Astrocyte (in vitro differentiated cells and primary cell): ENCODE results near the gene ANO4. TPM values are rescaled to one million over a fixed set of nuclear protein-coding genes. Genes with fewer than 3 reads are reported as not detected.

ENCODE experiments used
- DNase-seq: peaks from one replicate; pipeline ENCODE4 v3.0.0-alpha.2; 2010; ENCODE audit warnings: low read depth
- FAIRE-seq: peaks from 2 replicates; lab custom pipeline; 2011; peaks lifted over from hg19 to GRCh38; lab: Jason Lieb, UNC
- H2AFZ ChIP-seq: 2 replicates; pipeline ENCODE4 v1.6.0; 2012; ENCODE audit warnings: low read depth, low read length, inconsistent platforms
- H3K27ac ChIP-seq: 2 replicates; pipeline ENCODE4 v1.5.1; 2011; ENCODE audit warnings: low read depth, low read length, inconsistent platforms
- H3K27me3 ChIP-seq: 2 replicates; pipeline ENCODE4 v1.6.0; 2011; ENCODE audit warnings: low read length, inconsistent platforms; ENCODE audit not compliant: insufficient read depth
- H3K36me3 ChIP-seq: 2 replicates; pipeline ENCODE4 v1.5.1; 2011; ENCODE audit warnings: low read length, inconsistent platforms; ENCODE audit not compliant: insufficient read depth
- H3K4me1 ChIP-seq: 2 replicates; pipeline ENCODE4 v1.5.1; 2011; ENCODE audit warnings: low read length, inconsistent platforms; ENCODE audit not compliant: insufficient read depth
- H3K4me2 ChIP-seq: 2 replicates; pipeline ENCODE4 v1.6.0; 2012; ENCODE audit warnings: low read length, inconsistent platforms
- H3K4me3 ChIP-seq: 2 replicates; pipeline ENCODE4 v1.5.1; 2011; ENCODE audit warnings: low read depth, mild to moderate bottlenecking, low read length, inconsistent platforms; ENCODE audit not compliant: insufficient read depth
- H3K79me2 ChIP-seq: 2 replicates; pipeline ENCODE4 v1.6.0; 2012; ENCODE audit warnings: mild to moderate bottlenecking, low read length, inconsistent platforms; ENCODE audit not compliant: insufficient read depth
- H3K9ac ChIP-seq: 2 replicates; pipeline ENCODE4 v1.6.0; 2012; ENCODE audit warnings: mild to moderate bottlenecking, low read length, inconsistent platforms
- H3K9me3 ChIP-seq: 2 replicates; pipeline ENCODE4 v1.5.1; 2012; ENCODE audit warnings: low read depth, mild to moderate bottlenecking, low read length, inconsistent platforms; ENCODE audit not compliant: insufficient read depth
- H4K20me1 ChIP-seq: 2 replicates; pipeline ENCODE4 v1.6.0; 2012; ENCODE audit warnings: low read length, inconsistent platforms; ENCODE audit not compliant: insufficient read depth
- H3K27ac Mint-ChIP-seq: one replicate; pipeline ENCODE4 v1.8.0; 2021; ENCODE audit warnings: mild to moderate bottlenecking, mixed read lengths; ENCODE audit not compliant: unreplicated experiment
- H3K27me3 Mint-ChIP-seq: one replicate; pipeline ENCODE4 v1.8.0; 2021; ENCODE audit warnings: low read depth, mixed read lengths; ENCODE audit not compliant: unreplicated experiment
- H3K36me3 Mint-ChIP-seq: one replicate; pipeline ENCODE4 v1.8.0; 2021; ENCODE audit warnings: low read depth, mixed read lengths; ENCODE audit not compliant: unreplicated experiment
- H3K4me1 Mint-ChIP-seq: one replicate; pipeline ENCODE4 v1.8.0; 2021; ENCODE audit warnings: low read depth, mixed read lengths; ENCODE audit not compliant: unreplicated experiment
- H3K4me3 Mint-ChIP-seq: one replicate; pipeline ENCODE4 v1.8.0; 2021; ENCODE audit warnings: mild to moderate bottlenecking, moderate library complexity, mixed read lengths; ENCODE audit not compliant: unreplicated experiment
- H3K9me3 Mint-ChIP-seq: one replicate; pipeline ENCODE4 v1.8.0; 2021; ENCODE audit warnings: mild to moderate bottlenecking, mixed read lengths; ENCODE audit not compliant: unreplicated experiment
- EZH2 ChIP-seq: IDR thresholded peaks from 2 replicates; pipeline ENCODE4 v1.6.1; 2012; ENCODE audit warnings: mild to moderate bottlenecking, low read length, inconsistent platforms; ENCODE audit not compliant: insufficient read depth
- total RNA-seq: library from RNA; stranded (reverse); gene quantifications from 2 replicates; pipeline ENCODE4 v1.2.1, GENCODE V29; 2021
- TF ChIP-seq, protein P1 (sequence below): IDR thresholded peaks from 2 replicates; pipeline ENCODE4 v1.5.1; 2011; ENCODE audit warnings: low read depth, mild to moderate bottlenecking, inconsistent platforms, low read length, moderate library complexity; ENCODE audit not compliant: insufficient read depth

The ANO4 gene
- total RNA-seq, 1 donor from 2014 or later, result 41.3 TPM

DNA sequence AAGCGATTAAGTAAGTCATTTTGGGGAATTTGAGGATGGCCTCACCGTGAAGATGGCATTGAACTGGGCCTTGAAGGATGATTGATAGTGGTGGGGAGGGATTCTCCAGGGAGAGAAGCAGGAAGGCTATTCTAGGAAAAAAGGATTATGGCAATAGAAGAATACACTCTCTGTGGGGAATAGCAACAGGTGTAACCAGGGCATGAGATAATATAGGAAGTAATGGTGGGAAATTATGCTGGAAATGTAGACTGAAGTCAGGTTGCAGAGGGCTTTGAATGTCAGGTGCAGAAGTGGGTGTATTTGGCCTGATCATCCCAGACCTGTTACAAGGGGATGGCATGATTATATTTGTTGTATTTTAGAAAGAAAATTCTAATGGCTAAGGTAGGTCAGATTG, 4.6 kb upstream of the ANO4 start:
- H3K4me3 ChIP-seq, result no peak overlapping the region
- FAIRE-seq, result no peak
- no peak for TF ChIP-seq EZH2
- TF ChIP-seq, protein P1, sequence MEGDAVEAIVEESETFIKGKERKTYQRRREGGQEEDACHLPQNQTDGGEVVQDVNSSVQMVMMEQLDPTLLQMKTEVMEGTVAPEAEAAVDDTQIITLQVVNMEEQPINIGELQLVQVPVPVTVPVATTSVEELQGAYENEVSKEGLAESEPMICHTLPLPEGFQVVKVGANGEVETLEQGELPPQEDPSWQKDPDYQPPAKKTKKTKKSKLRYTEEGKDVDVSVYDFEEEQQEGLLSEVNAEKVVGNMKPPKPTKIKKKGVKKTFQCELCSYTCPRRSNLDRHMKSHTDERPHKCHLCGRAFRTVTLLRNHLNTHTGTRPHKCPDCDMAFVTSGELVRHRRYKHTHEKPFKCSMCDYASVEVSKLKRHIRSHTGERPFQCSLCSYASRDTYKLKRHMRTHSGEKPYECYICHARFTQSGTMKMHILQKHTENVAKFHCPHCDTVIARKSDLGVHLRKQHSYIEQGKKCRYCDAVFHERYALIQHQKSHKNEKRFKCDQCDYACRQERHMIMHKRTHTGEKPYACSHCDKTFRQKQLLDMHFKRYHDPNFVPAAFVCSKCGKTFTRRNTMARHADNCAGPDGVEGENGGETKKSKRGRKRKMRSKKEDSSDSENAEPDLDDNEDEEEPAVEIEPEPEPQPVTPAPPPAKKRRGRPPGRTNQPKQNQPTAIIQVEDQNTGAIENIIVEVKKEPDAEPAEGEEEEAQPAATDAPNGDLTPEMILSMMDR, result no peak
- no peaks in the 10 kb centered on the region for H4K20me1 ChIP-seq
- Mint-ChIP-seq H3K27ac (peak overlapping the region; percentile 28), H3K27me3 (no peaks in the 10 kb centered on the region), H3K9me3 (no peaks in the 10 kb centered on the region), H3K4me3 (no peak overlapping the region), H3K36me3 (no peaks in the 10 kb centered on the region), H3K4me1 (peaks cover 22% of the 10 kb centered on the region)
- peaks cover 5% of the 10 kb centered on the region for H3K4me1 ChIP-seq
- no peak overlapping the region for H3K9ac ChIP-seq
- H3K9me3 ChIP-seq, result no peaks in the 10 kb centered on the region
- H3K27me3 ChIP-seq, result no peaks in the 10 kb centered on the region
- H3K36me3 ChIP-seq, result no peaks in the 10 kb centered on the region
- H3K4me2 ChIP-seq, result no peak overlapping the region
- DNase-seq, result no peak
- no peak overlapping the region for H2AFZ ChIP-seq
- peaks cover 2% of the 10 kb centered on the region for H3K79me2 ChIP-seq
- no peak overlapping the region for H3K27ac ChIP-seq

DNA sequence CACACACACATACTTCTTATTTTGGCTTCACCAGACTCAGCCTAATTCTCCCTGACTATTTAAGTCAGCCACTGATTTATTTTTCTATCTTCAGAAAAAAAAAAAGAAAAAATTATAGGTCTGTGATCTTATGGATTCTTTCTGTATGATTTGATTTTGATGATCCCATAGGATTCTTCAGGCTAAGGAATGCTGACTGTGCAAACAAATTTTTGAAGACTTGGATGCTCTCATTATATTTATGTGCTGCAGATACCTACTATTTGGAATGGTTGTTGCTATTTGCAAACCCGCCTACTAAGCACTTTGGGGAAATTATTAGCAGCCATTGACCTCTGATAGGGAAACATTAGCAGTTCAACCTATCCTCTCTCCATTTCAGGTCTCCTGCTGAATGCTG, 4.0 kb upstream of the ANO4 start:
- FAIRE-seq, result no peak
- Mint-ChIP-seq H3K36me3 (no peaks in the 10 kb centered on the region), H3K27me3 (no peaks in the 10 kb centered on the region), H3K9me3 (no peaks in the 10 kb centered on the region), H3K4me3 (no peak overlapping the region), H3K4me1 (peaks cover 28% of the 10 kb centered on the region), H3K27ac (no peak overlapping the region)
- no peaks in the 10 kb centered on the region for H3K36me3 ChIP-seq
- no peaks in the 10 kb centered on the region for H4K20me1 ChIP-seq
- TF ChIP-seq, protein P1, result no peak
- TF ChIP-seq EZH2, result no peak
- DNase-seq, result no peak
- H2AFZ ChIP-seq, result no peak overlapping the region
- no peak overlapping the region for H3K9ac ChIP-seq
- H3K27me3 ChIP-seq, result no peaks in the 10 kb centered on the region
- H3K9me3 ChIP-seq, result no peaks in the 10 kb centered on the region
- H3K79me2 ChIP-seq, result peaks cover 8% of the 10 kb centered on the region
- H3K4me3 ChIP-seq, result no peak overlapping the region
- H3K4me2 ChIP-seq, result no peak overlapping the region
- H3K27ac ChIP-seq, result no peak overlapping the region
- peaks cover 9% of the 10 kb centered on the region for H3K4me1 ChIP-seq

DNA sequence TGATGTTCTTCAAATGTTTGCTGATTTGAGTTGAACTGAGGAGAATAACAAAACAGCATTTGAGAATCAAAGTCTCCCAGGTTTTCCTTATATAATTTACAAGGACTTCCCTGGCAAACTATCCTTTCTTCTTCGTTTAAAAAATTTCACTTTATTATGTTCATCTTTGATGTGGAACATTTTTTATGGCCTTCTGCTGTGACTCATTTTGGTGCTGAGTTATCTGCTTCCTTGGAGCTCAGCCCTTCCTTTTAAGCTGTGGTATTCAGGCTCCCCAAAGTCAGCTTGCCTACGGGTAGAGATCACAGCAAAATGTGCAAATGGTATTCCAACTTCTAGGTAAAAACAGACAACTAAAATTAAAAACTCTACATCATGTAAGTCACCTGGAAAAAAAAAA, 1.4 kb upstream of the ANO4 start:
- Mint-ChIP-seq H3K4me3 (no peak overlapping the region), H3K36me3 (no peaks in the 10 kb centered on the region), H3K9me3 (no peaks in the 10 kb centered on the region), H3K27me3 (no peaks in the 10 kb centered on the region), H3K4me1 (peaks cover 47% of the 10 kb centered on the region), H3K27ac (peak overlapping the region; percentile 67)
- TF ChIP-seq, protein P1, result no peak
- no peak for TF ChIP-seq EZH2
- Histone ChIP-seq H3K9ac (no peak overlapping the region), H3K27me3 (no peaks in the 10 kb centered on the region), H3K4me2 (no peak overlapping the region), H2AFZ (no peak overlapping the region), H3K79me2 (peaks cover 20% of the 10 kb centered on the region), H3K4me3 (no peak overlapping the region), H3K27ac (no peak overlapping the region), H4K20me1 (no peaks in the 10 kb centered on the region), H3K4me1 (peaks cover 17% of the 10 kb centered on the region), H3K9me3 (no peaks in the 10 kb centered on the region), H3K36me3 (no peaks in the 10 kb centered on the region)
- DNase-seq, result peak; percentile 70
- FAIRE-seq, result no peak
